ENCODE data around the gene IQCN. TPM values are rescaled to one million over a fixed set of nuclear protein-coding genes. Genes with fewer than 3 reads are reported as not detected.

IQCN gene
- total RNA-seq, 2 donors from 2014 or later: 8.7 to 29.2 TPM

- DNase-seq (ENCODE audit: low spot score) (no peak), ATAC-seq (ENCODE audit: insufficient number of reproducible peaks, low FRiP score, low read depth) (no peak)
- Histone ChIP-seq H3K9me3 (no peaks in the 10 kb centered on the region), H3K27me3 (replicated peaks; ENCODE audit: insufficient read depth) (no peaks in the 10 kb centered on the region), H3K36me3 (peaks cover 54% of the 10 kb centered on the region), H3K4me1 (ENCODE audit: control insufficient read depth in 1 of 2, low read depth in 2 of 2) (no peaks in the 10 kb centered on the region), H3K27ac (no peak overlapping the region), H3K4me3 (no peak overlapping the region)
- no peak for TF ChIP-seq CTCF (IDR thresholded peaks at IDR 0.05)
Measured at GRCh38 chr19:18264137-18264854, 10.0 kb downstream of the IQCN start.

GRCh38 chr19:18263324-18264136 lies 10.7 kb downstream of the IQCN start:
- ATAC-seq (ENCODE audit: insufficient number of reproducible peaks, low FRiP score, low read depth) (no peak), DNase-seq (ENCODE audit: low spot score) (no peak)
- no peaks in the 10 kb centered on the region for H3K4me1 ChIP-seq (ENCODE audit: control insufficient read depth in 1 of 2, low read depth in 2 of 2)
- no peaks in the 10 kb centered on the region for H3K27me3 ChIP-seq (replicated peaks; ENCODE audit: insufficient read depth)
- H3K4me3 ChIP-seq: no peak overlapping the region
- H3K27ac ChIP-seq: no peak overlapping the region
- H3K36me3 ChIP-seq: peaks cover 54% of the 10 kb centered on the region
- TF ChIP-seq CTCF (IDR thresholded peaks at IDR 0.05): no peak
- no peaks in the 10 kb centered on the region for H3K9me3 ChIP-seq

GRCh38 chr19:18262917-18263316 lies 11.3 kb downstream of the IQCN start:
- no peak for ATAC-seq (ENCODE audit: insufficient number of reproducible peaks, low FRiP score, low read depth)
- Histone ChIP-seq H3K27ac (no peak overlapping the region), H3K4me1 (ENCODE audit: control insufficient read depth in 1 of 2, low read depth in 2 of 2) (no peaks in the 10 kb centered on the region), H3K4me3 (no peak overlapping the region), H3K9me3 (no peaks in the 10 kb centered on the region), H3K36me3 (peaks cover 51% of the 10 kb centered on the region), H3K27me3 (replicated peaks; ENCODE audit: insufficient read depth) (no peaks in the 10 kb centered on the region)
- TF ChIP-seq CTCF (IDR thresholded peaks at IDR 0.05): no peak
- no peak for DNase-seq (ENCODE audit: low spot score)

GRCh38 chr19:18262144-18262543 lies 12.1 kb downstream of the IQCN start:
- Histone ChIP-seq H3K27ac (no peak overlapping the region), H3K4me1 (ENCODE audit: control insufficient read depth in 1 of 2, low read depth in 2 of 2) (no peaks in the 10 kb centered on the region), H3K4me3 (no peak overlapping the region), H3K9me3 (no peaks in the 10 kb centered on the region), H3K36me3 (peaks cover 47% of the 10 kb centered on the region), H3K27me3 (replicated peaks; ENCODE audit: insufficient read depth) (no peaks in the 10 kb centered on the region)
- DNase-seq (ENCODE audit: low spot score) (no peak), ATAC-seq (ENCODE audit: insufficient number of reproducible peaks, low FRiP score, low read depth) (no peak)
- TF ChIP-seq CTCF (IDR thresholded peaks at IDR 0.05): no peak

GRCh38 chr19:18261474-18261873 lies 12.8 kb downstream of the IQCN start:
- no peak for DNase-seq (ENCODE audit: low spot score)
- Histone ChIP-seq H3K27me3 (replicated peaks; ENCODE audit: insufficient read depth) (no peaks in the 10 kb centered on the region), H3K9me3 (no peaks in the 10 kb centered on the region), H3K27ac (no peak overlapping the region), H3K4me1 (ENCODE audit: control insufficient read depth in 1 of 2, low read depth in 2 of 2) (no peaks in the 10 kb centered on the region), H3K4me3 (no peak overlapping the region), H3K36me3 (peaks cover 42% of the 10 kb centered on the region)
- no peak for ATAC-seq (ENCODE audit: insufficient number of reproducible peaks, low FRiP score, low read depth)
- TF ChIP-seq CTCF (IDR thresholded peaks at IDR 0.05): no peak

Measured in thoracic aorta (tissue), 2 donors.